Measurements from ENCODE around the gene PHF5A.
A peak's percentile ranks its signal among the peaks of the same experiment; 100 is the strongest.
"Not testable (repeated sequence)": the region's sequence is repeated elsewhere in the genome, so short reads cannot be mapped to it uniquely, and the experiment has no call there.

GRCh38 chr22:41434361-41435003 lies 34.0 kb downstream of the PHF5A start:
- TF ChIP-seq CTCF (IDR thresholded peaks at IDR 0.05 in 4 of 5, conservative IDR thresholded peaks at IDR 0.05 in 1 of 5): not testable (repeated sequence)
- TF ChIP-seq POLR2A (IDR thresholded peaks at IDR 0.05): peak in 1 of 2 donors; percentile 18
